GM19043 (cell line): ENCODE measurements around the gene DGLUCY.
"Not testable (repeated sequence)": the region's sequence is repeated elsewhere in the genome, so short reads cannot be mapped to it uniquely, and the experiment has no call there.

Source experiments
- ATAC-seq: cut with Tn5 transposase; IDR thresholded peaks from one replicate; pipeline ENCODE4 v1.9.1; 2021; ENCODE audit warnings: low read depth; ENCODE audit not compliant: unreplicated experiment

DGLUCY gene

GRCh38 chr14:91108941-91109611, 4.8 kb upstream of the DGLUCY start:
- no peak for ATAC-seq

GRCh38 chr14:91111443-91111842, 2.4 kb upstream of the DGLUCY start:
- no peak for ATAC-seq

GRCh38 chr14:91112194-91112593, 1.7 kb upstream of the DGLUCY start:
- ATAC-seq: no peak

- ATAC-seq: peak; percentile 78
These were observed 499 bp downstream of the DGLUCY start for GRCh38 chr14:91114079-91115065.

- no peak for ATAC-seq
These were observed 2.3 kb downstream of the DGLUCY start for GRCh38 chr14:91115986-91116770.

- ATAC-seq: no peak
These were observed 3.2 kb downstream of the DGLUCY start for GRCh38 chr14:91116913-91117588.

GRCh38 chr14:91117960-91118359, 4.1 kb downstream of the DGLUCY start:
- no peak for ATAC-seq

GRCh38 chr14:91118511-91119068, 4.7 kb downstream of the DGLUCY start:
- ATAC-seq: no peak

GRCh38 chr14:91119556-91120311, 5.9 kb downstream of the DGLUCY start:
- ATAC-seq: no peak

GRCh38 chr14:91123201-91123600, 9.3 kb downstream of the DGLUCY start:
- no peak for ATAC-seq

- not testable (repeated sequence) for ATAC-seq
These were observed 10.8 kb downstream of the DGLUCY start for GRCh38 chr14:91124406-91125270.

GRCh38 chr14:91125271-91125660, 11.4 kb downstream of the DGLUCY start:
- no peak for ATAC-seq

GRCh38 chr14:91125801-91126200, 11.9 kb downstream of the DGLUCY start:
- ATAC-seq: no peak

- no peak for ATAC-seq
These were observed 12.9 kb downstream of the DGLUCY start for GRCh38 chr14:91126761-91127160.

- ATAC-seq: no peak
These were observed 13.5 kb downstream of the DGLUCY start for GRCh38 chr14:91127401-91127801.

- ATAC-seq: no peak
These were observed 14.1 kb downstream of the DGLUCY start for GRCh38 chr14:91127924-91128323.

- ATAC-seq: no peak
These were observed 14.8 kb downstream of the DGLUCY start for GRCh38 chr14:91128699-91129098.

- ATAC-seq: no peak
These were observed 15.4 kb downstream of the DGLUCY start for GRCh38 chr14:91129261-91129660.
